H1 (cell line): ENCODE data around the gene TBCE. TPM values are rescaled to one million over a fixed set of nuclear protein-coding genes. Genes with fewer than 3 reads are reported as not detected.

Source experiments
- BCL11A ChIP-seq, 2 experiments: IDR thresholded peaks; one replicate each; pipeline ENCODE4 v1.6.1; 2011; ENCODE audit warnings: low read depth in 2 of 2, low read length in 2 of 2, mild to moderate bottlenecking in 2 of 2
- CREB1 ChIP-seq: IDR thresholded peaks from 2 replicates; pipeline ENCODE4 v1.6.1; 2012; ENCODE audit warnings: inconsistent platforms
- EZH2 ChIP-seq: fragments of 200-600 bp; sonication (generic); IDR thresholded peaks from 2 replicates; pipeline ENCODE4 v1.7.1; 2012; ENCODE audit warnings: low read depth, mild to moderate bottlenecking, moderate library complexity, low read length, inconsistent platforms; ENCODE audit not compliant: severe bottlenecking
- JUN ChIP-seq: IDR thresholded peaks from 2 replicates; pipeline ENCODE4 v1.6.1; 2011; ENCODE audit warnings: low read depth, mild to moderate bottlenecking, improper control_type of control experiment, low read length
- RAD21 ChIP-seq, 2 experiments: IDR thresholded peaks in 1 of 2; conservative IDR thresholded peaks in 1 of 2; 2 replicates each; pipeline ENCODE4 v1.6.1; 2011; ENCODE audit warnings: low read depth in 2 of 2, low read length in 2 of 2, improper control_type of control experiment in 1 of 2, inconsistent platforms in 1 of 2, mild to moderate bottlenecking in 1 of 2, moderate library complexity in 1 of 2
- polyA plus RNA-seq, 7 experiments: library from polyadenylated mRNA; depleted of rRNA in 3 of 7; stranded (reverse) in 5 of 7; unstranded in 2 of 7; fragments of >200 nt in 5 of 7; fragments of 200-250 nt in 2 of 7; gene quantifications; 1 replicate in 5 of 7; 2 replicates in 1 of 7; 4 replicates in 1 of 7; pipeline versions ENCODE4 v1.2.1 to v1.2.3, GENCODE V29; 2011 to 2013; ENCODE audit warnings: missing spikeins in 2 of 7, mixed read lengths in 2 of 7
- total RNA-seq: library from RNA; stranded (reverse); fragmentation: NEBNext Ultra II Directional; extraction: Animal tissue kit (Norgen Biotek cat#: 25700); gene quantifications from 2 replicates; pipeline ENCODE4 v1.2.1, GENCODE V29; 2021
- TF ChIP-seq, protein P1 (sequence below): fragments of 300-600 bp; sonication (generic); IDR thresholded peaks from 2 replicates; pipeline ENCODE4 v1.7.1; 2012; ENCODE audit warnings: low read length, moderate library complexity, mild to moderate bottlenecking, inconsistent platforms; ENCODE audit not compliant: insufficient replicate concordance
- TF ChIP-seq, protein P2 (sequence below), 3 experiments: IDR thresholded peaks; 1 replicate in 2 of 3; 2 replicates in 1 of 3; pipeline versions ENCODE4 v1.5.1 to v1.6.1; 2011; ENCODE audit warnings: low read length in 3 of 3, mild to moderate bottlenecking in 3 of 3, inconsistent platforms in 2 of 3, low read depth in 1 of 3, moderate library complexity in 1 of 3; ENCODE audit not compliant: insufficient read depth in 1 of 3; ENCODE audit errors: control extremely low read depth in 1 of 3

The TBCE gene
- total and polyA plus RNA-seq, 2 of the 8 experiments (the other 6 are each of a cell fraction or from before 2014, with no cell fraction given): 22.7 to 42.9 TPM

DNA sequence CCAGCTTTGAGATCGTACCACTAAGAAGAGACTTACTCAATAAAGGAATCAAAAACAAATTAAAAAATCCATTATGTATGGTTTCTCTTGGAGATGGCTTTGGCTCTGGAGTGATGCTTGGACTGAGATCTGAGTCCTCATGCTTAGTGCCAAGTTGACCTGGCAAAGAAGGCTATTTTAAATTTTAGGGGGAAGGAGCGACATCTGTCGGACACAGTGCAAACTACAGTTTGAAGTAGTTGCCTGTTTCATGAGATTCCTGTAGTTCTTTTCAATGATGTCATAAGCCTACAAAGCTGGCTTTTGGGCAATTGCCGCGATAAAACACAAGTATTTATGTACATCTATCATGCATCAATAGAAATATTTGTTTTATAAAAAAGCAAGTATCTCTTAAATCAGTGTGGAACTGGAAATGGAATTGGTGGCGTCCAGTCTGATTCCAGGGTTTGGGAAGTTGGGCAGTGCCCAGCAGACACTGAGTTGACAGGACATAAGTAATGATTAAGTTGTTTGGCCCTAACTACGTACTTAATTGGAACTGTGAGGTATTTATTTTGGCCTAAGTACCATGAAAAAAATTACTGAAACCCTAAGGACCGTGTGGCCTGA, 50.0 kb downstream of the TBCE start (continued):
- TF ChIP-seq, protein P1, sequence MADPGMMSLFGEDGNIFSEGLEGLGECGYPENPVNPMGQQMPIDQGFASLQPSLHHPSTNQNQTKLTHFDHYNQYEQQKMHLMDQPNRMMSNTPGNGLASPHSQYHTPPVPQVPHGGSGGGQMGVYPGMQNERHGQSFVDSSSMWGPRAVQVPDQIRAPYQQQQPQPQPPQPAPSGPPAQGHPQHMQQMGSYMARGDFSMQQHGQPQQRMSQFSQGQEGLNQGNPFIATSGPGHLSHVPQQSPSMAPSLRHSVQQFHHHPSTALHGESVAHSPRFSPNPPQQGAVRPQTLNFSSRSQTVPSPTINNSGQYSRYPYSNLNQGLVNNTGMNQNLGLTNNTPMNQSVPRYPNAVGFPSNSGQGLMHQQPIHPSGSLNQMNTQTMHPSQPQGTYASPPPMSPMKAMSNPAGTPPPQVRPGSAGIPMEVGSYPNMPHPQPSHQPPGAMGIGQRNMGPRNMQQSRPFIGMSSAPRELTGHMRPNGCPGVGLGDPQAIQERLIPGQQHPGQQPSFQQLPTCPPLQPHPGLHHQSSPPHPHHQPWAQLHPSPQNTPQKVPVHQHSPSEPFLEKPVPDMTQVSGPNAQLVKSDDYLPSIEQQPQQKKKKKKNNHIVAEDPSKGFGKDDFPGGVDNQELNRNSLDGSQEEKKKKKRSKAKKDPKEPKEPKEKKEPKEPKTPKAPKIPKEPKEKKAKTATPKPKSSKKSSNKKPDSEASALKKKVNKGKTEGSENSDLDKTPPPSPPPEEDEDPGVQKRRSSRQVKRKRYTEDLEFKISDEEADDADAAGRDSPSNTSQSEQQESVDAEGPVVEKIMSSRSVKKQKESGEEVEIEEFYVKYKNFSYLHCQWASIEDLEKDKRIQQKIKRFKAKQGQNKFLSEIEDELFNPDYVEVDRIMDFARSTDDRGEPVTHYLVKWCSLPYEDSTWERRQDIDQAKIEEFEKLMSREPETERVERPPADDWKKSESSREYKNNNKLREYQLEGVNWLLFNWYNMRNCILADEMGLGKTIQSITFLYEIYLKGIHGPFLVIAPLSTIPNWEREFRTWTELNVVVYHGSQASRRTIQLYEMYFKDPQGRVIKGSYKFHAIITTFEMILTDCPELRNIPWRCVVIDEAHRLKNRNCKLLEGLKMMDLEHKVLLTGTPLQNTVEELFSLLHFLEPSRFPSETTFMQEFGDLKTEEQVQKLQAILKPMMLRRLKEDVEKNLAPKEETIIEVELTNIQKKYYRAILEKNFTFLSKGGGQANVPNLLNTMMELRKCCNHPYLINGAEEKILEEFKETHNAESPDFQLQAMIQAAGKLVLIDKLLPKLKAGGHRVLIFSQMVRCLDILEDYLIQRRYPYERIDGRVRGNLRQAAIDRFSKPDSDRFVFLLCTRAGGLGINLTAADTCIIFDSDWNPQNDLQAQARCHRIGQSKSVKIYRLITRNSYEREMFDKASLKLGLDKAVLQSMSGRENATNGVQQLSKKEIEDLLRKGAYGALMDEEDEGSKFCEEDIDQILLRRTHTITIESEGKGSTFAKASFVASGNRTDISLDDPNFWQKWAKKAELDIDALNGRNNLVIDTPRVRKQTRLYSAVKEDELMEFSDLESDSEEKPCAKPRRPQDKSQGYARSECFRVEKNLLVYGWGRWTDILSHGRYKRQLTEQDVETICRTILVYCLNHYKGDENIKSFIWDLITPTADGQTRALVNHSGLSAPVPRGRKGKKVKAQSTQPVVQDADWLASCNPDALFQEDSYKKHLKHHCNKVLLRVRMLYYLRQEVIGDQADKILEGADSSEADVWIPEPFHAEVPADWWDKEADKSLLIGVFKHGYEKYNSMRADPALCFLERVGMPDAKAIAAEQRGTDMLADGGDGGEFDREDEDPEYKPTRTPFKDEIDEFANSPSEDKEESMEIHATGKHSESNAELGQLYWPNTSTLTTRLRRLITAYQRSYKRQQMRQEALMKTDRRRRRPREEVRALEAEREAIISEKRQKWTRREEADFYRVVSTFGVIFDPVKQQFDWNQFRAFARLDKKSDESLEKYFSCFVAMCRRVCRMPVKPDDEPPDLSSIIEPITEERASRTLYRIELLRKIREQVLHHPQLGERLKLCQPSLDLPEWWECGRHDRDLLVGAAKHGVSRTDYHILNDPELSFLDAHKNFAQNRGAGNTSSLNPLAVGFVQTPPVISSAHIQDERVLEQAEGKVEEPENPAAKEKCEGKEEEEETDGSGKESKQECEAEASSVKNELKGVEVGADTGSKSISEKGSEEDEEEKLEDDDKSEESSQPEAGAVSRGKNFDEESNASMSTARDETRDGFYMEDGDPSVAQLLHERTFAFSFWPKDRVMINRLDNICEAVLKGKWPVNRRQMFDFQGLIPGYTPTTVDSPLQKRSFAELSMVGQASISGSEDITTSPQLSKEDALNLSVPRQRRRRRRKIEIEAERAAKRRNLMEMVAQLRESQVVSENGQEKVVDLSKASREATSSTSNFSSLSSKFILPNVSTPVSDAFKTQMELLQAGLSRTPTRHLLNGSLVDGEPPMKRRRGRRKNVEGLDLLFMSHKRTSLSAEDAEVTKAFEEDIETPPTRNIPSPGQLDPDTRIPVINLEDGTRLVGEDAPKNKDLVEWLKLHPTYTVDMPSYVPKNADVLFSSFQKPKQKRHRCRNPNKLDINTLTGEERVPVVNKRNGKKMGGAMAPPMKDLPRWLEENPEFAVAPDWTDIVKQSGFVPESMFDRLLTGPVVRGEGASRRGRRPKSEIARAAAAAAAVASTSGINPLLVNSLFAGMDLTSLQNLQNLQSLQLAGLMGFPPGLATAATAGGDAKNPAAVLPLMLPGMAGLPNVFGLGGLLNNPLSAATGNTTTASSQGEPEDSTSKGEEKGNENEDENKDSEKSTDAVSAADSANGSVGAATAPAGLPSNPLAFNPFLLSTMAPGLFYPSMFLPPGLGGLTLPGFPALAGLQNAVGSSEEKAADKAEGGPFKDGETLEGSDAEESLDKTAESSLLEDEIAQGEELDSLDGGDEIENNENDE: no peak
- TF ChIP-seq RAD21 (IDR thresholded peaks at IDR 0.05 in 1 of 2, conservative IDR thresholded peaks at IDR 0.05 in 1 of 2; ENCODE audit: low read depth in 2 of 2, low read length in 2 of 2) (peak; percentile 82 to 86), EZH2 (no peak), JUN (no peak), CREB1 (0 out of 2 replicates have a peak, but pooled peaks have one; percentile 7), BCL11A (IDR thresholded peaks at IDR 0.05; ENCODE audit: low read depth in 2 of 2, low read length in 2 of 2) (no peak)
- TF ChIP-seq, protein P2, sequence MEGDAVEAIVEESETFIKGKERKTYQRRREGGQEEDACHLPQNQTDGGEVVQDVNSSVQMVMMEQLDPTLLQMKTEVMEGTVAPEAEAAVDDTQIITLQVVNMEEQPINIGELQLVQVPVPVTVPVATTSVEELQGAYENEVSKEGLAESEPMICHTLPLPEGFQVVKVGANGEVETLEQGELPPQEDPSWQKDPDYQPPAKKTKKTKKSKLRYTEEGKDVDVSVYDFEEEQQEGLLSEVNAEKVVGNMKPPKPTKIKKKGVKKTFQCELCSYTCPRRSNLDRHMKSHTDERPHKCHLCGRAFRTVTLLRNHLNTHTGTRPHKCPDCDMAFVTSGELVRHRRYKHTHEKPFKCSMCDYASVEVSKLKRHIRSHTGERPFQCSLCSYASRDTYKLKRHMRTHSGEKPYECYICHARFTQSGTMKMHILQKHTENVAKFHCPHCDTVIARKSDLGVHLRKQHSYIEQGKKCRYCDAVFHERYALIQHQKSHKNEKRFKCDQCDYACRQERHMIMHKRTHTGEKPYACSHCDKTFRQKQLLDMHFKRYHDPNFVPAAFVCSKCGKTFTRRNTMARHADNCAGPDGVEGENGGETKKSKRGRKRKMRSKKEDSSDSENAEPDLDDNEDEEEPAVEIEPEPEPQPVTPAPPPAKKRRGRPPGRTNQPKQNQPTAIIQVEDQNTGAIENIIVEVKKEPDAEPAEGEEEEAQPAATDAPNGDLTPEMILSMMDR (IDR thresholded peaks at IDR 0.05; ENCODE audit: control extremely low read depth in 1 of 3, insufficient read depth in 1 of 3, low read depth in 1 of 3, low read length in 3 of 3): peak in 2 of 3 experiments; percentile 72 to 84; a peak in 3 of 4 replicates
